Lung (tissue), 12 donors: ENCODE measurements around the gene DDX55. TPM values are rescaled to one million over a fixed set of nuclear protein-coding genes. Genes with fewer than 3 reads are reported as not detected.
"Not testable (repeated sequence)": the region's sequence is repeated elsewhere in the genome, so short reads cannot be mapped to it uniquely, and the experiment has no call there.

Experiments
- ATAC-seq: fragments of 200-7000 bp; cut with Tn5 transposase; one replicate; pipeline ENCODE4 v1.9.1; 2020; ENCODE audit warnings: moderate number of reproducible peaks; ENCODE audit not compliant: insufficient read depth, low FRiP score
- DNase-seq, 3 donors: peaks; one replicate each; pipeline ENCODE4 v3.0.0-alpha.2; 2013 to 2017
- H3K27ac ChIP-seq, 2 donors: one replicate each; pipeline ENCODE4 v1.5.1; 2013; ENCODE audit warnings: mild to moderate bottlenecking in 2 of 2, moderate library complexity in 2 of 2, control low read depth in 1 of 2, inconsistent platforms in 1 of 2, low read depth in 1 of 2, low read length in 1 of 2
- H3K27me3 ChIP-seq, 3 donors: one replicate each; pipeline ENCODE4 v1.5.1; 2013; ENCODE audit warnings: low read length in 2 of 3; ENCODE audit not compliant: control insufficient read depth in 3 of 3, insufficient read depth in 3 of 3
- H3K36me3 ChIP-seq, 4 donors: one replicate each; pipeline ENCODE4 v1.5.1; 2013; ENCODE audit warnings: low read length in 4 of 4, mild to moderate bottlenecking in 1 of 4, moderate library complexity in 1 of 4; ENCODE audit not compliant: control insufficient read depth in 4 of 4, insufficient read depth in 4 of 4
- H3K4me1 ChIP-seq, 5 donors: one replicate each; pipeline ENCODE4 v1.5.1; 2013; ENCODE audit warnings: low read length in 5 of 5, mild to moderate bottlenecking in 2 of 5, moderate library complexity in 1 of 5; ENCODE audit not compliant: control insufficient read depth in 5 of 5, insufficient read depth in 5 of 5
- H3K4me3 ChIP-seq: one replicate; pipeline ENCODE4 v1.5.1; 2013; ENCODE audit warnings: mild to moderate bottlenecking, control low read depth, moderate library complexity
- H3K9ac ChIP-seq, 2 donors: one replicate each; pipeline ENCODE4 v1.5.1; 2013; ENCODE audit warnings: low read length in 2 of 2, control low read depth in 1 of 2; ENCODE audit not compliant: insufficient read depth in 1 of 2
- H3K9me3 ChIP-seq, 4 donors: one replicate each; pipeline ENCODE4 v1.5.1; 2013; ENCODE audit warnings: low read length in 3 of 4, mild to moderate bottlenecking in 1 of 4, moderate library complexity in 1 of 4; ENCODE audit not compliant: control insufficient read depth in 4 of 4, insufficient read depth in 3 of 4
- CTCF ChIP-seq: IDR thresholded peaks from 2 replicates; pipeline ENCODE4 v1.5.1; 2012; ENCODE audit warnings: mild to moderate bottlenecking; ENCODE audit errors: control extremely low read depth, extremely low read depth
- whole genome bisulfite sequencing, 2 donors: extraction: QIAGEN DNeasy Blood & Tissue Kit; methylation state at CpG; one replicate each; pipeline ENCODE4 v1.1.7; 2013; 5-methylcytosine and 5-hydroxymethylcytosine counted together
- polyA plus RNA-seq, 2 donors: library from polyadenylated mRNA; stranded (reverse); fragments of 200-250 nt; gene quantifications; one replicate each; pipeline ENCODE4 v1.2.1, GENCODE V29; 2013
- total RNA-seq, 2 donors: library from RNA; depleted of rRNA in 1 of 2; stranded (reverse); fragments of >200 nt in 1 of 2; gene quantifications; one replicate each; pipeline ENCODE4 v1.2.1, GENCODE V29; 2014 to 2021
- donor health status: control.
- donor health status: control.
- donor health status: Bipolar disorder and iron deficiency.
- donor health status: healthy.
- donor health status: DM: yes; HTN: yes; CAD: no.

DDX55 gene
- total and polyA plus RNA-seq, 4 donors, result 13.3 to 22.3 (median 18.1) TPM

GRCh38 chr12:123598522-123598921, 3.4 kb upstream of the DDX55 start:
- DNase-seq, result no peak
- Histone ChIP-seq H3K9ac (no peak overlapping the region), H3K27ac (no peak overlapping the region), H3K36me3 (peaks cover 13 to 29% (median 23%) of the 10 kb centered on the region in 4 donors), H3K4me3 (no peak overlapping the region), H3K27me3 (no peaks in the 10 kb centered on the region), H3K4me1 (peaks cover 2 to 11% (median 8%) of the 10 kb centered on the region in 5 donors), H3K9me3 (no peaks in the 10 kb centered on the region)
- TF ChIP-seq CTCF, result no peak
- ATAC-seq, result no peak
- WGBS, 2 donors, result 82 to 84% methylated on average over 3 of the region's 3 CpGs

DNA sequence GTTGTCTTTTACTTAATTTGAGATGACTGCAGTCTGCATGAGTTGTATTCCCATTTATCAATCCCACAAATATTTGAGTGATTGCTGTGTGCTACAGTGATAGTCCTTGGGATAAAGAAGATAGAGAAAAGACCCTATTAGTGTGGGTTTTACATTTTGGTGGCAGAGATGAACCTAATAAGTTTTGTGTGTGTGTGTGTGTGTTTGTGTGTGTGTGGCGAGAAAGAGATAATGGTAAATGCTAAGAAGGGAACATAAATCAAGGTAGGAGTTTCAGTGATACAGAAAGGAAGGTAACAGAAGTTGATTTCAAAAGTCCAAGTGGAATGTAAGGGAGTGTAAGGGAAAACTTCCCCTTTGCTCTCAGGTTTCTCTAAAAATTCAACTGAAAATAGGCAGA, 2.6 kb upstream of the DDX55 start:
- no peaks in the 10 kb centered on the region for H3K27me3 ChIP-seq
- H3K9ac ChIP-seq, result no peak overlapping the region
- H3K9me3 ChIP-seq, result no peaks in the 10 kb centered on the region
- ATAC-seq, result no peak
- peaks cover 12 to 30% (median 19%) of the 10 kb centered on the region in 4 donors for H3K36me3 ChIP-seq
- no peak overlapping the region for H3K27ac ChIP-seq
- peaks cover 2 to 11% (median 8%) of the 10 kb centered on the region in 5 donors for H3K4me1 ChIP-seq
- no peak overlapping the region for H3K4me3 ChIP-seq
- 95 to 100% methylated on average over 1 of the region's 1 CpG for WGBS, 2 donors
- TF ChIP-seq CTCF, result no peak
- no peak for DNase-seq

DNA sequence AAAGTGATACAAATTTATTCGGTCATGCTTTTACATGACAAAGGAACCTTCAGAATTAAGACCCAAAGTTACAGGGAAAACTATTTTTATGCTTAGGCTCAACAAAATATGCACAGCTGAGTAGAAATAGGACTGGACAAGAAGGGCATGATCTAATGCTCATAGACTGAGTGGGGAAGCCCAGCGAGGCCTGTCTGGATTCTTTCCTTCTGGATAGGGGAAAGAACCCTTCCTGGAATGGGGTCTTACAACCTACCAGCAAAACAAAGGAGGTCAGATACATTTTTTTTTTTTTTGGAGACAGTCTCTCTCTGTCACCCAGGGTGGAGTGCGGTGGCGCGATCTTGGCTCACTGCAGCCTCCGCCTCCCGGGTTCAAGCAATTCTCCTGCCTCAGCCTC, 2.2 kb upstream of the DDX55 start:
- Histone ChIP-seq H3K27me3 (no peaks in the 10 kb centered on the region), H3K9me3 (no peaks in the 10 kb centered on the region), H3K9ac (no peak overlapping the region), H3K27ac (no peak overlapping the region), H3K4me1 (peaks cover 2 to 11% (median 8%) of the 10 kb centered on the region in 5 donors), H3K36me3 (peaks cover 10 to 32% (median 19%) of the 10 kb centered on the region in 4 donors), H3K4me3 (no peak overlapping the region)
- 94 to 95% methylated on average over 7 of the region's 7 CpGs for WGBS, 2 donors
- no peak for TF ChIP-seq CTCF
- DNase-seq, result no peak
- ATAC-seq, result no peak

GRCh38 chr12:123602651-123603195, 824 bp downstream of the DDX55 start:
- Histone ChIP-seq H3K9ac (peak overlapping the region; percentile 53 to 65), H3K27me3 (no peaks in the 10 kb centered on the region), H3K36me3 (peaks cover 8 to 28% (median 20%) of the 10 kb centered on the region in 4 donors), H3K9me3 (no peaks in the 10 kb centered on the region), H3K4me3 (peak overlapping the region; percentile 90), H3K4me1 (peaks cover 2 to 11% (median 8%) of the 10 kb centered on the region in 5 donors), H3K27ac (peak overlapping the region in 1 of 2 donors; percentile 92)
- WGBS, 2 donors, result 12 to 15% methylated on average over 7 of the region's 7 CpGs
- DNase-seq (no peak), ATAC-seq (peak; percentile 7)
- TF ChIP-seq CTCF, result no peak

- Histone ChIP-seq H3K36me3 (peaks cover 12 to 27% (median 23%) of the 10 kb centered on the region in 4 donors), H3K4me1 (peaks cover 2 to 11% (median 8%) of the 10 kb centered on the region in 5 donors)
- H3K4me3 ChIP-seq, DNase-seq, ATAC-seq, H3K9me3 ChIP-seq, H3K9ac ChIP-seq, H3K27ac ChIP-seq, H3K27me3 ChIP-seq: not testable (repeated sequence)
- 88 to 91% methylated on average over 11 of the region's 11 CpGs for WGBS, 2 donors
Observed at GRCh38 chr12:123603495-123603894, 1.6 kb downstream of the DDX55 start.
